WTC11 (cell line): ENCODE results near the gene UQCRHL. TPM values are rescaled to one million over a fixed set of nuclear protein-coding genes. Genes with fewer than 3 reads are reported as not detected.

Experiments used
- ATAC-seq: fragments of 200-7000 bp; cut with Tn5 transposase; 2 replicates; pipeline ENCODE4 v1.10.0; 2021; ENCODE audit warnings: mild to moderate bottlenecking, moderate library complexity
- CTCF ChIA-PET: fragments of 300-600 bp; sonication (Branson Sonifier 250); formaldehyde crosslinking; loops from one replicate; lab custom pipeline; 2021; ENCODE audit warnings: antibody characterized with exemption; lab: Charles Lee
- POLR2A ChIA-PET: fragments of 350-600 bp; sonication (Branson Sonifier 250); formaldehyde crosslinking; loops from one replicate; lab custom pipeline; 2021; ENCODE audit warnings: antibody characterized with exemption; lab: Charles Lee
- DNase-seq: peaks from one replicate; pipeline ENCODE4 v3.0.0; 2021; ENCODE audit warnings: low spot score
- H3K27ac Mint-ChIP-seq: 2 replicates; pipeline ENCODE4 v1.8.0; 2021; ENCODE audit warnings: mixed read lengths
- H3K27me3 Mint-ChIP-seq: 2 replicates; pipeline ENCODE4 v1.8.0; 2021; ENCODE audit warnings: low read depth, mild to moderate bottlenecking, moderate library complexity, mixed read lengths
- H3K36me3 Mint-ChIP-seq: 2 replicates; pipeline ENCODE4 v1.8.0; 2021; ENCODE audit warnings: mixed read lengths
- H3K4me1 Mint-ChIP-seq: 2 replicates; pipeline ENCODE4 v1.8.0; 2022; ENCODE audit warnings: mixed read lengths
- H3K4me3 Mint-ChIP-seq: 2 replicates; pipeline ENCODE4 v1.8.0; 2021; ENCODE audit warnings: mild to moderate bottlenecking, moderate library complexity, mixed read lengths
- H3K9me3 Mint-ChIP-seq: 2 replicates; pipeline ENCODE4 v1.8.0; 2021; ENCODE audit warnings: mixed read lengths
- AR ChIP-seq: fragments of 250-450 bp; sonication (Bioruptor Pico); IDR thresholded peaks from 2 replicates; pipeline ENCODE4 v1.9.0; 2021; ENCODE audit warnings: mild to moderate bottlenecking
- ARID4B ChIP-seq: sonication (generic); formaldehyde crosslinking; IDR thresholded peaks from 2 replicates; pipeline ENCODE4 v1.8.0; 2023; ENCODE audit warnings: missing genetic modification reagents, mild to moderate bottlenecking, borderline replicate concordance
- ATF1 ChIP-seq: sonication (generic); formaldehyde crosslinking; IDR thresholded peaks from 2 replicates; pipeline ENCODE4 v1.8.1; 2023; ENCODE audit warnings: mild to moderate bottlenecking, moderate library complexity, missing genetic modification reagents
- ATF3 ChIP-seq: sonication (generic); formaldehyde crosslinking; conservative IDR thresholded peaks from 2 replicates; pipeline ENCODE4 v1.8.1; 2022; ENCODE audit warnings: mild to moderate bottlenecking, missing genetic modification reagents
- CBFB ChIP-seq: sonication (generic); formaldehyde crosslinking; IDR thresholded peaks from 2 replicates; pipeline ENCODE4 v1.8.1; 2022; ENCODE audit warnings: mild to moderate bottlenecking, low read depth, missing genetic modification reagents
- CTCF ChIP-seq: fragments of 200-600 bp; IDR thresholded peaks from 2 replicates; pipeline ENCODE4 v1.8.0; 2022; ENCODE audit warnings: antibody characterized with exemption
- E2F1 ChIP-seq: sonication (generic); formaldehyde crosslinking; IDR thresholded peaks from 2 replicates; pipeline ENCODE4 v1.8.0; 2022; ENCODE audit warnings: mild to moderate bottlenecking, missing genetic modification reagents
- EMX1 ChIP-seq: fragments of 250-450 bp; sonication (Bioruptor Pico); IDR thresholded peaks from 2 replicates; pipeline ENCODE4 v1.8.0; 2021; ENCODE audit warnings: mild to moderate bottlenecking
- ESRRA ChIP-seq: sonication (generic); formaldehyde crosslinking; IDR thresholded peaks from 2 replicates; pipeline ENCODE4 v1.8.1; 2022; ENCODE audit warnings: mild to moderate bottlenecking, missing genetic modification reagents, borderline replicate concordance
- ETV6 ChIP-seq: sonication (generic); formaldehyde crosslinking; IDR thresholded peaks from 2 replicates; pipeline ENCODE4 v1.8.1; 2022; ENCODE audit warnings: mild to moderate bottlenecking, missing genetic modification reagents
- FOXP1 ChIP-seq: sonication (generic); formaldehyde crosslinking; IDR thresholded peaks from 2 replicates; pipeline ENCODE4 v1.8.0; 2022; ENCODE audit warnings: missing genetic modification reagents, mild to moderate bottlenecking, moderate library complexity, borderline replicate concordance
- IRF2 ChIP-seq: sonication (generic); formaldehyde crosslinking; IDR thresholded peaks from 2 replicates; pipeline ENCODE4 v1.8.0; 2022; ENCODE audit warnings: low read depth, missing genetic modification reagents, borderline replicate concordance
- JAZF1 ChIP-seq: fragments of 250-450 bp; sonication (Bioruptor Pico); IDR thresholded peaks from 2 replicates; pipeline ENCODE4 v1.9.0; 2021; ENCODE audit warnings: moderate library complexity, mild to moderate bottlenecking, inconsistent platforms
- JUN ChIP-seq: sonication (generic); formaldehyde crosslinking; IDR thresholded peaks from 2 replicates; pipeline ENCODE4 v1.8.0; 2023; ENCODE audit warnings: mild to moderate bottlenecking, missing genetic modification reagents
- NR1H2 ChIP-seq: sonication (generic); formaldehyde crosslinking; IDR thresholded peaks from 2 replicates; pipeline ENCODE4 v1.9.0; 2021; ENCODE audit warnings: mild to moderate bottlenecking, moderate library complexity, missing genetic modification reagents
- RELA ChIP-seq: sonication (generic); formaldehyde crosslinking; IDR thresholded peaks from 2 replicates; pipeline ENCODE4 v1.8.1; 2022; ENCODE audit warnings: missing genetic modification reagents, mild to moderate bottlenecking, borderline replicate concordance
- SMAD3 ChIP-seq: sonication (generic); formaldehyde crosslinking; IDR thresholded peaks from 2 replicates; pipeline ENCODE4 v1.8.0; 2022; ENCODE audit warnings: missing genetic modification reagents, mild to moderate bottlenecking, borderline replicate concordance
- TEAD1 ChIP-seq: sonication (generic); formaldehyde crosslinking; IDR thresholded peaks from 2 replicates; pipeline ENCODE4 v1.8.0; 2022; ENCODE audit warnings: mild to moderate bottlenecking, missing genetic modification reagents
- TP53 ChIP-seq: sonication (generic); formaldehyde crosslinking; IDR thresholded peaks from 2 replicates; pipeline ENCODE4 v1.8.1; 2023; ENCODE audit warnings: mild to moderate bottlenecking, missing genetic modification reagents
- ZNF121 ChIP-seq: sonication (generic); formaldehyde crosslinking; IDR thresholded peaks from 2 replicates; pipeline ENCODE4 v1.8.0; 2023; ENCODE audit warnings: missing genetic modification reagents
- ZNF138 ChIP-seq: sonication (generic); formaldehyde crosslinking; conservative IDR thresholded peaks from 2 replicates; pipeline ENCODE4 v1.8.1; 2022; ENCODE audit warnings: mild to moderate bottlenecking, moderate library complexity, missing genetic modification reagents
- ZNF416 ChIP-seq: fragments of 250-450 bp; sonication (Bioruptor Pico); IDR thresholded peaks from 2 replicates; pipeline ENCODE4 v1.9.0; 2021; ENCODE audit warnings: mild to moderate bottlenecking, inconsistent platforms
- total RNA-seq: library from RNA; stranded (reverse); gene quantifications from 3 replicates; pipeline ENCODE4 v1.2.3, GENCODE V29; 2021

The UQCRHL gene
- total RNA-seq, 1 experiment from 2014 or later = 3.8 TPM

- no peak for TF ChIP-seq CBFB (CRISPR knock-in tag)
- no peak for TF ChIP-seq FOXP1
Observed at GRCh38 chr1:15825800-15826199, 18.4 kb upstream of the UQCRHL start (continued).

- peaks cover 4% of the 10 kb centered on the region for H3K9me3 Mint-ChIP-seq
- DNase-seq (no peak), ATAC-seq (no peak)
- no peaks in the 10 kb centered on the region for H3K27me3 Mint-ChIP-seq
- no peak overlapping the region for H3K4me3 Mint-ChIP-seq
- TF ChIP-seq SMAD3 = no peak
- TF ChIP-seq ZNF121 (CRISPR knock-in tag) = 0 out of 2 replicates have a peak, but pooled peaks have one; percentile 50
- no peak for TF ChIP-seq FOXP1
- ChIA-PET CTCF (interaction anchor here (3.4 kb wide), 1 partner anchor 29 kb away, joined by 13 read pairs; no protein-coding TSS in a partner anchor), POLR2A (interaction anchor here (0.6 kb wide), 1 partner anchor 17 kb away, joined by 3 read pairs; no protein-coding TSS in a partner anchor)
- no peaks in the 10 kb centered on the region for H3K36me3 Mint-ChIP-seq
- H3K27ac Mint-ChIP-seq = no peak overlapping the region
- peaks cover 3% of the 10 kb centered on the region for H3K4me1 Mint-ChIP-seq
Observed at GRCh38 chr1:15820478-15820877, 13.0 kb upstream of the UQCRHL start.

- TF ChIP-seq E2F1 (CRISPR knock-in tag) = no peak
- TF ChIP-seq ZNF138 (CRISPR knock-in tag) = no peak
- no peak for TF ChIP-seq ETV6 (CRISPR knock-in tag)
- TF ChIP-seq EMX1 (CRISPR knock-in tag) = no peak
- no peak for TF ChIP-seq AR (CRISPR knock-in tag)
- no peak for TF ChIP-seq TEAD1
- TF ChIP-seq TP53 (CRISPR knock-in tag) = no peak
- TF ChIP-seq ATF3 (CRISPR knock-in tag) = no peak
- no peak for TF ChIP-seq JUN
- no peaks in the 10 kb centered on the region for H3K27me3 Mint-ChIP-seq
- H3K27ac Mint-ChIP-seq = 0 out of 2 replicates have a peak overlapping the region, but pooled peaks have one; percentile 30
- H3K4me1 Mint-ChIP-seq = peaks cover 5% of the 10 kb centered on the region
- ChIA-PET POLR2A (no interaction called here), CTCF (interaction anchor here (0.9 to 2.4 kb wide), 5 partner anchors 10 to 109 kb away, joined by 3 to 32 read pairs (median 19); no protein-coding TSS in a partner anchor)
- no peaks in the 10 kb centered on the region for H3K36me3 Mint-ChIP-seq
- H3K9me3 Mint-ChIP-seq = no peaks in the 10 kb centered on the region
- ATAC-seq (no peak), DNase-seq (no peak)
- no peak overlapping the region for H3K4me3 Mint-ChIP-seq
Observed at GRCh38 chr1:15816674-15817073, 9.2 kb upstream of the UQCRHL start.

GRCh38 chr1:15810073-15810472 is 2.6 kb upstream of the UQCRHL start:
- H3K4me3 Mint-ChIP-seq = no peak overlapping the region
- TF ChIP-seq CTCF = no peak
- no peak for TF ChIP-seq IRF2
- no peak for TF ChIP-seq ESRRA
- no peak for TF ChIP-seq NR1H2 (CRISPR knock-in tag)
- no peak for TF ChIP-seq ZNF416 (CRISPR knock-in tag)
- no peak for TF ChIP-seq ARID4B (CRISPR knock-in tag)
- no peak for TF ChIP-seq ATF1
- no peak for TF ChIP-seq ZNF121 (CRISPR knock-in tag)
- TF ChIP-seq RELA (CRISPR knock-in tag) = no peak
- no peak for TF ChIP-seq JAZF1 (CRISPR knock-in tag)

More at GRCh38 chr1:15810073-15810472, 2.6 kb upstream of the UQCRHL start:
- H3K27me3 Mint-ChIP-seq = no peaks in the 10 kb centered on the region; the same call in 1 of the 2 replicates
- H3K4me1 Mint-ChIP-seq = peaks cover 5% of the 10 kb centered on the region
- POLR2A ChIA-PET = interaction anchor here (1.4 kb wide), 1 partner anchor 8 kb away, joined by 3 read pairs; no protein-coding TSS in a partner anchor
- DNase-seq (no peak), ATAC-seq (no peak)
- H3K27ac Mint-ChIP-seq = no peak overlapping the region
- H3K36me3 Mint-ChIP-seq = no peaks in the 10 kb centered on the region
- no peaks in the 10 kb centered on the region for H3K9me3 Mint-ChIP-seq
- CTCF ChIA-PET = interaction anchor here (1.0 to 1.8 kb wide), 2 partner anchors 19 to 269 kb away, joined by 3 to 4 read pairs; no protein-coding TSS in a partner anchor
